ENCODE measurements around the gene PRKN. TPM values are rescaled to one million over a fixed set of nuclear protein-coding genes. Genes with fewer than 3 reads are reported as not detected.
A peak's percentile ranks its signal among the peaks of the same experiment; 100 is the strongest.

PRKN gene
- total and polyA plus RNA-seq, 2 experiments from 2014 or later, result 0.10 to 0.84 TPM

GRCh38 chr6:162211777-162212176, 515.8 kb downstream of the PRKN start:
- H3K27ac Mint-ChIP-seq, result 0 out of 2 replicates have a peak overlapping the region, but pooled peaks have one; percentile 47
- no peaks in the 10 kb centered on the region for H4K20me1 ChIP-seq (replicated peaks; ENCODE audit: insufficient read depth)
- H3K4me3 ChIP-seq, result no peak overlapping the region
- DNase-seq (ENCODE audit: low spot score), result no peak
- no peak overlapping the region for H2AFZ ChIP-seq
- ATAC-seq, result no peak
- H3K27ac ChIP-seq (ENCODE audit: low read depth), result no peak overlapping the region
- H3K4me3 Mint-ChIP-seq, result no peak overlapping the region
- H3K36me3 ChIP-seq (ENCODE audit: insufficient read depth), result no peaks in the 10 kb centered on the region
- H3K79me2 ChIP-seq (replicated peaks; ENCODE audit: insufficient read depth), result no peaks in the 10 kb centered on the region
- no peaks in the 10 kb centered on the region for H3F3A ChIP-seq (replicated peaks; ENCODE audit: low read depth)
- no peaks in the 10 kb centered on the region for H3K27me3 ChIP-seq (ENCODE audit: insufficient read depth)
- H3K9me2 ChIP-seq (ENCODE audit: insufficient read depth), result no peaks in the 10 kb centered on the region
- H3K27me3 Mint-ChIP-seq (ENCODE audit: insufficient read depth, low read depth, poor library complexity), result no peaks in the 10 kb centered on the region
- peaks cover 3% of the 10 kb centered on the region; the same call in 2 of the 3 replicates for H3K36me3 Mint-ChIP-seq (ENCODE audit: low read depth)
- no peak overlapping the region for H3K4me2 ChIP-seq
- no peak for TF ChIP-seq JUNB (IDR thresholded peaks at IDR 0.05; ENCODE audit: unreplicated experiment)
- TF ChIP-seq CREB1 (CRISPR knock-in tag; IDR thresholded peaks at IDR 0.05; ENCODE audit: low read depth), result no peak
- TF ChIP-seq, protein P1, sequence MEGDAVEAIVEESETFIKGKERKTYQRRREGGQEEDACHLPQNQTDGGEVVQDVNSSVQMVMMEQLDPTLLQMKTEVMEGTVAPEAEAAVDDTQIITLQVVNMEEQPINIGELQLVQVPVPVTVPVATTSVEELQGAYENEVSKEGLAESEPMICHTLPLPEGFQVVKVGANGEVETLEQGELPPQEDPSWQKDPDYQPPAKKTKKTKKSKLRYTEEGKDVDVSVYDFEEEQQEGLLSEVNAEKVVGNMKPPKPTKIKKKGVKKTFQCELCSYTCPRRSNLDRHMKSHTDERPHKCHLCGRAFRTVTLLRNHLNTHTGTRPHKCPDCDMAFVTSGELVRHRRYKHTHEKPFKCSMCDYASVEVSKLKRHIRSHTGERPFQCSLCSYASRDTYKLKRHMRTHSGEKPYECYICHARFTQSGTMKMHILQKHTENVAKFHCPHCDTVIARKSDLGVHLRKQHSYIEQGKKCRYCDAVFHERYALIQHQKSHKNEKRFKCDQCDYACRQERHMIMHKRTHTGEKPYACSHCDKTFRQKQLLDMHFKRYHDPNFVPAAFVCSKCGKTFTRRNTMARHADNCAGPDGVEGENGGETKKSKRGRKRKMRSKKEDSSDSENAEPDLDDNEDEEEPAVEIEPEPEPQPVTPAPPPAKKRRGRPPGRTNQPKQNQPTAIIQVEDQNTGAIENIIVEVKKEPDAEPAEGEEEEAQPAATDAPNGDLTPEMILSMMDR (conservative IDR thresholded peaks at IDR 0.05; ENCODE audit: low read depth in 2 of 2), result no peak
- no peak for TF ChIP-seq EZH2phosphoT487 (IDR thresholded peaks at IDR 0.05; ENCODE audit: unreplicated experiment)
- no peak for TF ChIP-seq ETS1 (IDR thresholded peaks at IDR 0.05)
- TF ChIP-seq, protein P2, sequence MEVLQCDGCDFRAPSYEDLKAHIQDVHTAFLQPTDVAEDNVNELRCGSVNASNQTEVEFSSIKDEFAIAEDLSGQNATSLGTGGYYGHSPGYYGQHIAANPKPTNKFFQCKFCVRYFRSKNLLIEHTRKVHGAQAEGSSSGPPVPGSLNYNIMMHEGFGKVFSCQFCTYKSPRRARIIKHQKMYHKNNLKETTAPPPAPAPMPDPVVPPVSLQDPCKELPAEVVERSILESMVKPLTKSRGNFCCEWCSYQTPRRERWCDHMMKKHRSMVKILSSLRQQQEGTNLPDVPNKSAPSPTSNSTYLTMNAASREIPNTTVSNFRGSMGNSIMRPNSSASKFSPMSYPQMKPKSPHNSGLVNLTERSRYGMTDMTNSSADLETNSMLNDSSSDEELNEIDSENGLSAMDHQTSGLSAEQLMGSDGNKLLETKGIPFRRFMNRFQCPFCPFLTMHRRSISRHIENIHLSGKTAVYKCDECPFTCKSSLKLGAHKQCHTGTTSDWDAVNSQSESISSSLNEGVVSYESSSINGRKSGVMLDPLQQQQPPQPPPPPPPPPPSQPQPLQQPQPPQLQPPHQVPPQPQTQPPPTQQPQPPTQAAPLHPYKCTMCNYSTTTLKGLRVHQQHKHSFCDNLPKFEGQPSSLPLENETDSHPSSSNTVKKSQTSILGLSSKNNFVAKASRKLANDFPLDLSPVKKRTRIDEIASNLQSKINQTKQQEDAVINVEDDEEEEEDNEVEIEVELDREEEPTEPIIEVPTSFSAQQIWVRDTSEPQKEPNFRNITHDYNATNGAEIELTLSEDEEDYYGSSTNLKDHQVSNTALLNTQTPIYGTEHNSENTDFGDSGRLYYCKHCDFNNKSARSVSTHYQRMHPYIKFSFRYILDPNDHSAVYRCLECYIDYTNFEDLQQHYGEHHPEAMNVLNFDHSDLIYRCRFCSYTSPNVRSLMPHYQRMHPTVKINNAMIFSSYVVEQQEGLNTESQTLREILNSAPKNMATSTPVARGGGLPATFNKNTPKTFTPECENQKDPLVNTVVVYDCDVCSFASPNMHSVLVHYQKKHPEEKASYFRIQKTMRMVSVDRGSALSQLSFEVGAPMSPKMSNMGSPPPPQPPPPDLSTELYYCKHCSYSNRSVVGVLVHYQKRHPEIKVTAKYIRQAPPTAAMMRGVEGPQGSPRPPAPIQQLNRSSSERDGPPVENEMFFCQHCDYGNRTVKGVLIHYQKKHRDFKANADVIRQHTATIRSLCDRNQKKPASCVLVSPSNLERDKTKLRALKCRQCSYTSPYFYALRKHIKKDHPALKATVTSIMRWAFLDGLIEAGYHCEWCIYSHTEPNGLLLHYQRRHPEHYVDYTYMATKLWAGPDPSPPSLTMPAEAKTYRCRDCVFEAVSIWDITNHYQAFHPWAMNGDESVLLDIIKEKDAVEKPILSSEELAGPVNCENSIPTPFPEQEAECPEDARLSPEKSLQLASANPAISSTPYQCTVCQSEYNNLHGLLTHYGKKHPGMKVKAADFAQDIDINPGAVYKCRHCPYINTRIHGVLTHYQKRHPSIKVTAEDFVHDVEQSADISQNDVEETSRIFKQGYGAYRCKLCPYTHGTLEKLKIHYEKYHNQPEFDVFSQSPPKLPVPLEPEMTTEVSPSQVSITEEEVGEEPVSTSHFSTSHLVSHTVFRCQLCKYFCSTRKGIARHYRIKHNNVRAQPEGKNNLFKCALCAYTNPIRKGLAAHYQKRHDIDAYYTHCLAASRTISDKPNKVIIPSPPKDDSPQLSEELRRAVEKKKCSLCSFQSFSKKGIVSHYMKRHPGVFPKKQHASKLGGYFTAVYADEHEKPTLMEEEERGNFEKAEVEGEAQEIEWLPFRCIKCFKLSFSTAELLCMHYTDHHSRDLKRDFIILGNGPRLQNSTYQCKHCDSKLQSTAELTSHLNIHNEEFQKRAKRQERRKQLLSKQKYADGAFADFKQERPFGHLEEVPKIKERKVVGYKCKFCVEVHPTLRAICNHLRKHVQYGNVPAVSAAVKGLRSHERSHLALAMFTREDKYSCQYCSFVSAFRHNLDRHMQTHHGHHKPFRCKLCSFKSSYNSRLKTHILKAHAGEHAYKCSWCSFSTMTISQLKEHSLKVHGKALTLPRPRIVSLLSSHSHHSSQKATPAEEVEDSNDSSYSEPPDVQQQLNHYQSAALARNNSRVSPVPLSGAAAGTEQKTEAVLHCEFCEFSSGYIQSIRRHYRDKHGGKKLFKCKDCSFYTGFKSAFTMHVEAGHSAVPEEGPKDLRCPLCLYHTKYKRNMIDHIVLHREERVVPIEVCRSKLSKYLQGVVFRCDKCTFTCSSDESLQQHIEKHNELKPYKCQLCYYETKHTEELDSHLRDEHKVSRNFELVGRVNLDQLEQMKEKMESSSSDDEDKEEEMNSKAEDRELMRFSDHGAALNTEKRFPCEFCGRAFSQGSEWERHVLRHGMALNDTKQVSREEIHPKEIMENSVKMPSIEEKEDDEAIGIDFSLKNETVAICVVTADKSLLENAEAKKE (CRISPR knock-in tag; IDR thresholded peaks at IDR 0.05), result no peak
- peaks cover 9% of the 10 kb centered on the region; the same call in 1 of the 2 replicates for H3K4me1 ChIP-seq (ENCODE audit: insufficient read depth)
- H3K9me3 Mint-ChIP-seq, result peaks cover 7% of the 10 kb centered on the region
- peaks cover 13% of the 10 kb centered on the region; the same call in 2 of the 3 replicates for H3K4me1 Mint-ChIP-seq

Measured in GM23338 (cell line).